ENCODE measurements around the gene SLC12A4.

Gene SLC12A4

DNA sequence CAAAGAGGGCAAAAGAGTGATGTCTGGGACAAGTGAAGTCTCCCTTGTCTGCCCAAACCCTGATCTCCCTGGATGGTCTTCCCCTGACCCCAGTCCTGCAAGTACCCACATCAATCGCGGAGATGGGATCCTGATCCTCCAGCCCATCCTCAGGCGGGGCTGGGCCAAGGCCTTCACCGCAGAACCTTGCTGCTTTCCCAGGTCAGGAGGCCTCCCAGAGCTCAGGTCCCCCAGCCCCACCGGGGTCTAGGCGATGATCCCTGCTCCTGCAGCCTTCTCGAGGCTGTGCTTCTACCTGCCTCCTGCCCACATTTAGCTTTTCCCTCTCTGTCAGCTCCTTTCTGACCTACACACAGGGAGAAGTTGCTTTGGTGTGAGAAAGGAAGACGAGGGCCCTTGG, 6.3 kb downstream of the SLC12A4 start:
- no peak for DNase-seq

DNA sequence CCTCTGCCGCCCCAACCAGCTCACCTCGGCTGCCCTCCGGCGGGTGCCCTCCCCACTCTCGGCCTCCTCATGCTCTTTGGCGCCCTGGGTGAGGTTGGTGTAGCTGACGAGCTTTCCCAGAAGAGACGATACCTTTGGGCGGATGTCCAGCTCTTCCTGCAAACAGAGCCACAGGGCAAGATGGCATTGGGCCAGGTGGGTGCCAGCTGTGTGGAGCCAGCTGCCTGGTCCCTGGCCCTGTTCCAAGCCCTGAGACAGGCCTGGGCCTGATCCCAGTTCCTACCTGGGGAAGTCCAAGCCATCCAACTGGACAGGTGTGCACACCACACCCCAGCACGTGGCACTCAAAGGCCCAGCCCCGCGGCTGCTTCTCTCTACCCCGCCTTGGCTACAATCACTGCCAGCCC, 6.9 kb downstream of the SLC12A4 start:
- no peak for DNase-seq

DNA sequence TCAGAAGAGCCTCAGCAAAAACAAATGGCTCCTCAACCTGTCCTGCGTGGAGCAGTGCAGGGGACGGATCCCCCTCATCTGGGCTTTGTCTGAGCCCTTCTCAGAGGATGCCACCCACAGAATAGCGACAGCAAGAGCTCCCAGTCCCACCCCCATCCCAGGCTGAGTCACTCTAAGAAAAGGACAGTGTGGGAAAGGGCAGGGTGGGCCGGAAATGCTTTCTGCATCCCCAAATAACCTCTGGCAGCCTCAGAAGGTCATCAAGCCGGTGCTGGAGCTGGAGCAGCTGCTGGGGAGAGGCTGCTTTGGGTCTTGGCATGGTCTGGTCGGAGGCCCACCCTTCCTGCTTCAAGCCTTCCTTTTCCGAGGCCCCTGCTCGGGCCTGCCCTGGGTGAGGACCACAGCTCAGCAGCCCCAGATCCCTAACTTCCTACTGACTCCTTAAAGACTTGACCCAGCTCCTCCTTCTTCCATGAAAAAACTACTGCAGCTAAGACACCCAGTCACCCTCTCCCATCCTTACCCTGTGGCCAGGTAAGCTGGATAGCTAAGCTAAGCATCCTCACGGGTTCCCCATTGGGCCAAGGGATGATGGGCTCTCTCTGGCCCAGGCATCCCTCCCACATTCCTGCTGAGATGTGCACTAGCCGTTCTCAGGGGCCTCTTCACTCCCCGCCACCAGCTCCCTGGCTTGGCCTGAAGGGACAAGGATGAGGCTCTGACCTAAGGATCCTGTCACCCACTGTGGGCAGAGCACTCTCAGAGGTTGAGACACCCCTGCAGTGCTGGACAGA, 8.7 kb downstream of the SLC12A4 start:
- DNase-seq: no peak

DNA sequence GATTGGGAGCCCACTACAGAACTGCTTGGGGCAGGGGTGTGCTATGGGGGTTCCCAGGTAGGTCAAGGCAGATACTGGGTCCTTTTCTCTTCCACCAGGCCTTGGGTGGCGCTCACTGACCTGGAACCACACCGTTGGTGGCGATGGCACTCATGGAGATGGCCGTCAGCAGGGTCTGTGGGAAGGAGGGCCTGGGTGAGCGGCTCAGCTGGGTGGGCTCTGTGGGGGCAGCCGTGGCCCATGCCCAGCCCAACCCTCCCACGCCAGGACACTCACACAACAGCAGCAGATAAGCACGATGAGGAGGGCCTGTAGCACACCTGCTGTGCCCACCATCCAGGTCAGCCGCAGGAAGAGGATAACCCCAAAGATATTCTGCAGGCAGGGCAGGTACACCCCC, 10.8 kb downstream of the SLC12A4 start:
- no peak for DNase-seq

DNA sequence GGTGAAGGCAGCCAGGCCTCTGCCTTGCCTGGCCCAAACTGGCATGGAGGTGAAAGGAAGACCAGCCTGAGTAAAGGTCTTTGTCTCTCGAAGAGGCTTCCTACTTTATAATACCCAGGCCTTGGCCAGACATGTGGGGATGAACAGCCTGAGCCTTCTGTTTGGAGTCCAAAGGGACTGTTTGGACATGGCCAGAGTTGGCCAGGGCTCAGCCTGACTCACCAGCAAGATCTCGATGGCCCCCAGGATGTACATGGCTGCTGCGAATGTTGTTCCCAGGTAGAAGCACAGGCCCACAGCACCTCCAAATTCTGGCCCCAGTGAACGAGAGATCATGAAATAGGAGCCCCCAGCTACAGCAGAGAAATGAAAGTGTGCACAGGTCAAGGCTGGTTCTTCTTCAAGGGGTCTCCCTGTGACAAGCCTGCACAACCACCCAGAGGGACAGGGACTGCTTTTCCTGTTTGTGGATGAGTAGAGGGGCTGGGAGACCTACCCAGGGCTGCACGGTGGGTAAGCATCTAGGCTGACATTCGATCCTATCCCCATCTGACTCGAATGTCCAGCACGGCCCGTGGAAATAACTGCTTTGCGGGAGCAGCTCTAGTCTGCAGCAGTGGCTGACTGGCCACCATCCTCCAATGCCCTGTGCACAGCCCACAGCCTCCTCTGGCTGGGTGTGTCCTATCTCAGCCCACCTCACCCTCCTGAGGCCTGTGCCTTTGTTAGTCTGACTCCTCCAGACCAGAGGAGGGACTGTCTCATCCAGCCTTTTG, 13.8 kb downstream of the SLC12A4 start:
- DNase-seq: no peak

DNA sequence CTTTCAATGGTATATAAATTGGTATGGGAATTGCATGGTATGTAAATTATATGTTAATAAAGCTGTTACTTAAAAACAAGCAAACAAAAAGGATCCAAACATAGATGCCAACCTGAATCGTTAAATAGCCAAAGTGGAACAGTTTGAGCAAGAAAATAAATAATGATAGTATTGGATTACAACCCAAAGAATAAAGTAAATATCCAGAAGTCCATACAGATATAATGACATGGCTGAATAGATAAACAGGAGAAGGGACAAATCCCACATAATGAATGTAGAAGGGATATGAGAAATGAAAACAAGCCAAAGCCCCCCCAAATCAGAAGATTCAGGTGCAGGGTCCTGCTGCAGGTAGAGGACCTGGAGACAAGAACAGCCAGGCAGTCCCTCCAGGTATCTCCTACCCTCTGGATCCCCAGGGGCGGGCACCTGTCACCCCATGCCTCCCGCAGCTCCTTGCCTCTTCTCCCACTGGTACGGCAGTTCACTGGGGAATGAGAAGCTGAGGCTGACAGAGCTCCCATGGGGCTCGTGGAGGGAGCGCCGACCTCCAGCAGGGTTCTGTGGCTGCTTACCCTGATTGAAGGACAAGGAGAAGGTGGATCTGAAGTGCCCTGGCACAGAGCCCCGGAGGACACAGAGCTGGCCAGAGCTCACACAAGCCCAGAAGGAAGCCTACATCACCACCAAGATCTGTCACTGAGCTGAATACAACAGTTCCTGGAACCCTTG, 14.6 kb downstream of the SLC12A4 start:
- no peak for DNase-seq

DNA sequence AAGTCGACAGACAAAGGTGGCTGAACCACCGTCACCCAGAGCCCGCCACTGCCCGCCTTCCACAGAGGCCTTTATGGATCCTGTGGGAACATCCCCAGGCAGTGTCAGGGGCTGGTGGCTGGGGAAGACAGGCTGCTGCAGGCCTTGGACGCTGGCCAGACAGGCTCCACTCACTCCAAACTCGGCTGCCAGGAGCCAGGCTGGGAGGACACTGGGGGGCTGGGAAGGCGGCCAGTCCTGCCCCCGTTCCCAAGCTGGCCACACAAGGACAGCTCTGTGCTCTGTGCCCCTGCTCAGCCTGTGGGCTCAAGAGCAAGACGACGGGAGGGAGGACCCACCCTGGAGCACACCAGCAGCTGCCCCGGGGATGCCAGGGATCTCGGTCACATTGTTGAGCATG, 17.0 kb downstream of the SLC12A4 start:
- no peak for DNase-seq

DNA sequence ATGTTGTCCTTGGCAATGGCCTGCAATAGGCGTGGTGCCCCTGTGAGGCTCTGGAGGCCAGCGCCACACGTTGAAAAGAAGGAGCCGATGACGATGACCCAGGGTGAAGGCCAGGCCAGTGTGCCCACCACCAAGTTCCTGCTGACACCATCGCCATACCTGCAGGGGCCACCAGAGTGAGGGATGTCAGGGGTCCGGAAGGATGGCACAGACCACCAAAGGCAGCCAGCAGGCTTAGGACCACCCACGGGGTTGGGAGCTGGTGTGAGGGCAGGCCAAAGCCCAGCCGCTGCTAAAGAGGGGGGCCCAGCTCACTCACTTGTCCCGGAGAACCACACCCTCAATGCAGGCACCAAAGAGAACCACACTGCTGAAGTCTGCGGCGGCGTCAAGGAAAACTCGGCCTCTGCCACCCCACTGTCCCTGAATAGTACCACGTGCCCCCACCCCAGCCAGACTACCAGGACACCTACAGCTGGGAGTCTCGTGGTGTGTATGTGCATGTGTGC, 18.0 kb downstream of the SLC12A4 start:
- DNase-seq: no peak

DNA sequence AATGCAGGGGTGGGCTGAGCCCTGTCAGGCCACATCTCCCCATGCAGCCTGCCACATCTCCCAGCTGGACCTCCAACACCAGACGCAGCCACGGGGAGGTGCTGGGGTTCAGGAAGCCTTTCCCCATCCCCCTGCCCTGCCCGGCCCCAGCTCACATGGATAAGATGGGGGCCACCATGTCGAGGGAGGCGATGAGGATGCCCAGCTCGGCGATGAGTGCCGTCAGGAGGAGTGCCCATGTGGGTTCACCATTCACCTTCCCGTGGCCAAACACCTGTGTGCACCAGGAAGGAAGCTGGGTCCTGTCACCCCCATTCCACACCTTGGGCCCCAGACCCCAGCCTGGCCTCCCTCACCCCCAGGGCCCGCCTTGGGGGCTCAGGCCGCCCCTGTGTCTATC, 18.8 kb downstream of the SLC12A4 start:
- no peak for DNase-seq

DNA sequence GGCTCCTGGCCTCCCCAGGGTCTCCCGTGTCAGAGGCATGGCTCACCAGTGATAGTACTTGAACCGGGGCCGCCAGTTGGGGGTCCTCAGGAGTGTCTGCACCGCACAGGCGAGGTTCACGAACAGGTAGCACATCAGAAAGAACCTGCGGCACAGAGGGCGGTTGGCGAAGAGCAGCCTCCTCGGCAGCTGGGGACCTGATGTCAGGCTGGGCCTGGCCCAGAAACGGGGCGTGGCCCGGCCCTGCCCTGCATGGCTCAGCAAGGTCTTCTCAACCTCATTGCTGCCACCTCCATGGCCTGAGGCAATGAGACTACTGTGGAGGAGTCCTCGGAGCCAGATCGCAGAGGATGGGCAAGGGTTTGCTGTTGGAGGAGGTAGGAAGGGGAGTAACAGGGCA, 20.4 kb downstream of the SLC12A4 start:
- DNase-seq: no peak

DNA sequence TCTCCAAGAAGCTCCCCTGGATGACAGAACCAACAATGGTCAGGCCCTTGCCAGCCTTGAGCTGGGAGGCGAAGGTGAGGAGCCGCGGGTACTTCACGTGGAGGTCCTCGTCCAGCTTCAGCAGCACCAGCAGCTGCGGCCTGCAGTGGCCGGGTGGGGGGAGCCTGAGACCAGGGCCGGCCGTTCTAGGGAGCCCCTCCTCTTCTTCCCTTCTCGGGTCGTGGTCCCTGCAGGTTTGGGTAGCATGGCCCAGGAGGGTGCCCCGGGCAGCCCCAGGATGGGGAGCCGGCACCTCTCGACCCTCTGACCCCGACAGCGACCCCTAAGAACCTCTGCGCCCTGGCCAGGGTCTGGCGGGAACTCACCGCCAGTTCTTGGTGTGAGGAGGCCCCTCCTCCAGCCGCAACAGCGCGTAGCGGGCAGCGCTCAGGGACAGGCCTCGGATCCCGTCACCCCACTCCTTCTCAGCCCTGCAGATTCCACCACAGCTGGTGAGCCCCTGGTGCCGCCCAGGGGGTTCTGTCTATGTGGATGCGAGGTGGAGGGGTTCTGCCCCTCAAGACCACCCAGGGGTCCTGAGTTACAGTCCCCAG, 21.4 kb downstream of the SLC12A4 start:
- no peak for DNase-seq

DNA sequence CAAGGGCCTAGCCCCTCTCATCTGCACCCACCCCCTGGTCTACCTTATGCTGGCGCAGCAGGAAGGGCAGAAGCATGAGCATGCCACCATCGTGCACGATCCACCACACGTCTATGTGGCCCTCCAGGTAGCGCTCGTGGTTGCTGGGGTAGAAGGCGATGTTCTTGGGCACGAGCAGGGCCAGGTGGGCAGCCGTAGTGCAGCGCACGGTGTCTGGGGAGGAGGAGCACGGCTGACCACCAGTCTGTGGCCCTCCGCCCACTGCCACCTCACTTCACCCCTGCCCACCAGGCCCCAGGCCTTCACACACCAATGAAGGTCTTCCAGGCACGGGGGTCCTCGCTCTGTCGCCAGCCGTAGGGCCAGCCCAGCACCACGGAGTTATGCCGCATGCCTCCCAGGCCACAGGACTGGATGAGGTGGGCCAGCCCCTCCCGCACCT, 22.3 kb downstream of the SLC12A4 start:
- DNase-seq: no peak

DNA sequence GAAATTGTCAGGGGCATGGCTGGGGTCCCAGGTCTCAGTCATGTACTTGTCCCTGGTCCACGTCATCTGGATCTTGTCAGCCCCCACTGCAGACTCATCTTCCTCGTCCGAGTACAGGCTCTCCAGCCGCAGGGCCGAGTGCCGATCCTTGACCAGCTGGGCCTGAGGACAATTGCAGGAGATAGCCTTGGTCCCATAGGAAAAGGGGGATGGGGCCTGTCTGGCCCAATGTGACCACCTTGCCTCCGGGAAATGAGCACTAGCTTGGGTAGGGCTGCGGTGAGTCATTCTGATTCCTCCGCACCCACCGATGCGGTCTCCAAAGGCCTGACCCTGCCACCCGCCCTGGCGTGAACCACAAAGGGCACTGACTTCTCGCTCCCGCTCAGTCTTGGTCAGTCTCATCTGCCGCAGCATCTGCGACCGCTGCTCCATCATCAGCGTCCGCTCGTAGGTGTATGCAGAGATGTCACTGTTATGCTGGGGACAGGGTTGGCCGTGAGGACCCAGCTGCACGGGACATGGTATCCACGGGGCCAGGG, 23.0 kb downstream of the SLC12A4 start:
- DNase-seq: no peak

DNA sequence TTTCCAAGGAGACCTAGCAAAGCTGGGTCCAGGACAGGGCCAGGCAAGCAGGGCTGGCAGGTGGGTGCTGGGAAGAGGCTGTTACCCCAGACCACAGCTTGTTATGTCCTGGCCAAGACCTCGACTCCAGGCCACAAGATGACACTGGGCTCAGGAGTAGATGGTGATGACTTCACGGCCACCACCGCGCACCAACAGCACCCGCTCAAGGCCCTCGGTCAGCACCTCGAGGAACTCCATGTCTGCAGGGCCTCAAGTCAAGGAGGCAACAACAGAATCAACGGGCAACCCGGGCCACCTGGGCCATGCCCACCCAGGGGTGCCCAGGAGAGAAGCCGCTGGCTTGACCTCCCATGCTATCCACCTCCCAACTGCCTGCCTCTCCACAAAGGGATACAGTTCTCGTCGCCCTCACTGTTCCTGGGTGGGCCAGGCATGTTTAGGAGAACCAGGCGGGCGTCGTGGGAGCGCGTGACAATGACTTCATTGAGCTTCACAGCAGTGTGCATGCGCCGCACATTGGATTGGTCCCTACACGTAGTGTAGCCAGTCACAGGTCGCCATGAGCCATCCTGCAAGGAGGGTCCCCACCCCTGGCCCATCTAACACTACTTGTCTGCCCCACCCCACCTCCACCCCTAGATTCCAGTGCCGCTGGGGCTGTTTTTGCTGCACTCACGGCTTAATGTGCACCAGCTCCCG, 23.6 kb downstream of the SLC12A4 start:
- no peak for DNase-seq

DNA sequence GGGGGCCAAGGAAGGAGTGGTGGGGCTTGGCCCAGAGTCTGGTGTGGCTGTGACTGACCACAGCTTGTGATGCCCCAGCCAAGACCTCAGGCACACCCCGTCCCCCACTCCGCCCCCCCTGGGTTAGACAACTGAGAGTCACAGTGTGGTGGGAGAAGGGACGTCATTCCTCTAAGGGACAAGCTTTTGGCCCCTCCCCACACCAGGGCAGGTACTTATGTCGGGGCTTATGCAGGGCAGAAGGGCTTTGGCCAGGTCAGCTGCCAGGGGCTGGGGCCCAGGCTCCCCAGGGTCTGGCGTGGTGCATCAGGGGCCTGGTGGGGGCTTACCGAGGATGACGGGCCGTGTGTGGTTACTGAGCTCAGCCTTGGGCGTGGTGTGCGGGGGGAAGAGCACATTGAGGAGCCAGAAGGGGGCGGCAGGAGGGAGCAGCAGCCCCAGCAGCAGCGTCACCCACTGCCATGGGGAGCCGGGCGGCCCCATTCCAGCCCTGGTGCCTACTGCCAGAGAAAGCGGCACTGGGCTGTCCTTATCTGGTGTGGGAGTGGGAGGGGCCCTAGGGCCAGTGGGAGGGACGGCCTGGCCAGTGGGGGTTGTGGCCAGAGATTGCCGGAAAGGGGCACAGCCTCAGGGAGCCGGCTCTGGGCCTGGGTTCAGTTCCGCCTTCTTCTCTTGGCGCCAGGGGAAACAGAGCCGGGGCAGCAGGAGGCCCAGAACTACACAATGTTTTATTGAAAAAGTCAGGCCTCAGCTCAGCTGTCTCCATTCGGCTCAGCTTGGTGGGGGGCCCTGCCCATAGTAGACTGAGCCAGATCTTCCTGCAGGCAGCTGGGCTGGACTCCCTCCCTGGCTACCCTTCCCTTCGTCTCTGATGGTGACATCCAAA, 24.6 kb downstream of the SLC12A4 start, which contains the start of gene LCAT:
LCAT (minus strand) TSS at position 502 of the 886 bp plus-strand sequence; CDS start at position 483, 19 bp downstream.
- DNase-seq: no peak

DNA sequence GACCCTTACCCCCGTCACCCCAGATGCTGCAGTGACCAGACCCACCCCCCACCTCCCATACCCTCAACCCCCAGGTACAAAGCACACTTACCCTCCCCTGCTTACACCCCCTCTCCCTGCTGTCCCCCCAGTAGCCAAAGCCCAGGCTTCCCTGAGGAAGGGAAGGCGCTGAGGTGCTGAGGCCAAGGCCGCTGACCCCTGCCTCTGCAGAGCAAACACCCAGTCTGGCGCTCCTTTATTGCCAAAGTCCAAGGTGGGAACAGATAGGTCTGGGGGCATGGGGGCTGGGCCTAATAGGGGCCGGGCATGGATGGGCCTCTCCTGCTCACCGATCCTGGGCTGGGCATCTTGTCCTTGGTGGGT, 25.2 kb downstream of the SLC12A4 start:
- DNase-seq: no peak

DNA sequence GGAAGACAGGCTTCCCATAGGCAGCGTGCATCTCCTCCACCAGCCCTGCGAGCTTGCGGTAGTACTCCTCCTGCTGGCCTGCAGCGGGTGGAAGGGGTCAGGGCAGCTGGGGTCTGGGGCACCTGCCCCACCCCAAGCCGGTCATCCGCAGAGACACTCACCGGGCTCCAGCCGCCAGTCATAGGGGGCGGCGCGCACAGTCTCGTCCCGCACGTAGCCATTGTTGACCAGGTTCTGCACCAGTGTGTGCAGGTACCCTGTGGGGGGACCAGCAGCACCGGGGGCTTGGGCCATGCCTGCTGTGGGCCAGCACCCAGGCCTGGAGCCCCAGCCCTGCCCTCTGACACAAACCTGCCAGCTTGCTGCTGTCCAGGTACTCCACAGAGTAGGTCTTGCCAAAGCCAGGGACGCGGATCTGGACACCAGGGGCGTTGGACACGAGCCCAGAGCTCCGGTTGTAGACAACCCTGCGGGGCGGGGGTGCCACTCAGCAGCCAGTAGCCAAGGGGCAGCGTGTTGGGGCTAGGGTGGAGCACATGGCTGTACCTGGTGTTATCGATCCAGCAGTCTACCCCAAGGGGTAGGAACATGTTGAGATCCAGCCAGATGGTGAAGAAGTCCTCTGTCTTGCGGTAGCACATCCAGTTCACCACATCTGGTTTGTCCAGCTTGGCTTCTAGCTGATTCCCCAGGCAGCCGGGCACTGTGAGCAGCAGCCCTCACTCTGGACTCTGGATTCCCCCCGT, 25.8 kb downstream of the SLC12A4 start:
- DNase-seq: no peak

DNA sequence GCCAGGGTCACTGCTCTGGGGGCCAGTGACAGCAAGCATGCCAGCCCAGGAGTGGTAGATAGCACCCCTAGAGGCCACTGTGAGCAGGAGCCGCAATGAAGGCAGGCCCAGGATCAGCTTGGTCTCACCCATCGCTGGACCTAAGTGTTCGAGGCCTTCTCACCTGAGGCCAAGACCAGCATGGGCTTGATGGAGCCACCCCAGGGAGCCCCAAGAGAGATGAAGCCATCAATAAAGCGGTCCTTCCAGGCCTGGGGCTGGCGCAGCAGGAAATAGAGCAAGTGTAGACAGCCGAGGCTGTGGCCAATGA, 26.3 kb downstream of the SLC12A4 start:
- DNase-seq: peak; percentile 9

DNA sequence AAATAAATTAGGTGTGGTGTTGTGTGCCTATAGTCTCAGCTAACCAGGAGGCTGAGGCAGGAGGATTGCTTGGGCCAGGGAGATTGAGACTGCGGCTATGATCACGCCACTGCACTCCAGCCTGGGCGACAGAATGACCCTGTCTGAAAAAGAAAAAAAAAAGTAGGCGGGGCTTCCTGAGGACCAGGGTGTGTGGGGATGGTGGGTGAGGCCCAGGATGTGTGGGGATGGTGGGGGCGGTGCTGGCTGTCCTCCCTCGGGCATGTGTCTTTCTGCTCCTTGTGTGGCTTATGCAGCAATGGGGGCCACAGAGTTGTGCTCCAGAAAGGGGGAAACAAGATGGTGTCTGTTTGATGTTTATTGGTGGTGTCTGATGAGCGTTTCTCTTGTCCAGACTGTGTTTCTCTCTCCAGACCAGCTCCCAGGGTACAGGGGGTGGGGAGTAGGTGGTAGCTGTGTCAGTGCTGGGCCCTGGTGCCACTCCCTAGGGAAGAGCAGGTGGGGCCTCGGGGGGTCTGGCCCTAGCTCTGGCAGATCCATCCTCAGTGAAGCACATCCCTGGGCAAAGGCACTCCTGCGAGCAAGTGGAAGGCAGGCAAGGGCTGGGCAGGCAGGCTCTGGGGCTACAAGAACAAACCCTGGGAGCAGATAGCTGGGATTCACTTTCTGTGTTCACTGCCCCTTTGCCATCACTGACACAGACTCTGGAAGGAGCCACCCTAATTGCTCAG, 26.8 kb downstream of the SLC12A4 start:
- DNase-seq: no peak

Data from CD4-positive, alpha-beta T cell treated with Interferon gamma for 1 hour (primary cell).